GM18520 (cell line): ENCODE results near the gene EPHA10.

Experiments
- ATAC-seq: cut with Tn5 transposase; IDR thresholded peaks from one replicate; pipeline ENCODE4 v1.9.1; 2021; ENCODE audit not compliant: unreplicated experiment

EPHA10 gene

GRCh38 chr1:37734629-37735591 lies 30.0 kb downstream of the EPHA10 start:
- no peak for ATAC-seq

GRCh38 chr1:37732111-37732780 lies 32.7 kb downstream of the EPHA10 start:
- no peak for ATAC-seq

- ATAC-seq: no peak
Observed at GRCh38 chr1:37731312-37732019, 33.5 kb downstream of the EPHA10 start.

GRCh38 chr1:37730376-37730775 lies 34.5 kb downstream of the EPHA10 start:
- ATAC-seq: no peak

GRCh38 chr1:37728416-37728815 lies 36.5 kb downstream of the EPHA10 start:
- ATAC-seq: no peak

GRCh38 chr1:37726751-37727585 lies 38.0 kb downstream of the EPHA10 start:
- no peak for ATAC-seq

GRCh38 chr1:37725851-37726613 lies 38.9 kb downstream of the EPHA10 start:
- no peak for ATAC-seq

GRCh38 chr1:37724575-37724974 lies 40.3 kb downstream of the EPHA10 start:
- no peak for ATAC-seq

GRCh38 chr1:37723390-37724078 lies 41.4 kb downstream of the EPHA10 start:
- ATAC-seq: no peak

GRCh38 chr1:37723072-37723389 lies 41.9 kb downstream of the EPHA10 start:
- no peak for ATAC-seq

GRCh38 chr1:37722181-37723071 lies 42.5 kb downstream of the EPHA10 start:
- no peak for ATAC-seq

GRCh38 chr1:37721565-37721964 lies 43.4 kb downstream of the EPHA10 start:
- ATAC-seq: no peak

GRCh38 chr1:37720231-37721130 lies 44.4 kb downstream of the EPHA10 start:
- no peak for ATAC-seq

- no peak for ATAC-seq
Observed at GRCh38 chr1:37719572-37720195, 45.2 kb downstream of the EPHA10 start.

GRCh38 chr1:37718901-37719571 lies 45.9 kb downstream of the EPHA10 start:
- no peak for ATAC-seq

- no peak for ATAC-seq
Observed at GRCh38 chr1:37718181-37718900, 46.6 kb downstream of the EPHA10 start.
